K562 (cell line): ENCODE data around the gene TEX48. TPM values are rescaled to one million over a fixed set of nuclear protein-coding genes. Genes with fewer than 3 reads are reported as not detected.

Experiments used
- ATAC-seq: fragments of 200-7000 bp; cut with Tn5 transposase; 3 replicates; pipeline ENCODE4 v1.9.1; 2020; ENCODE audit warnings: moderate library complexity
- BruUV-seq: library from RNA; stranded (reverse); fragments of 400-500 nt; replicated peaks from 2 replicates; lab custom pipeline; 2021; lab: Mats Ljungman, UMichigan
- CTCF ChIA-PET: fragments of 300-600 bp; formaldehyde crosslinking; extraction: SDS; loops from one replicate; lab custom pipeline; 2021; ENCODE audit warnings: low intra/inter-chr PET ratio; lab: Yijun Ruan, JAX
- POLR2A ChIA-PET: fragments of 300-600, 350-650 bp; sonication (Branson Sonifier 250); formaldehyde crosslinking; extraction: SDS; loops from one replicate; lab custom pipeline; 2021; ENCODE audit warnings: antibody characterized with exemption, inconsistent platforms; lab: Yijun Ruan, JAX
- DNase-seq, 4 experiments: peaks; one replicate each; pipeline versions ENCODE4 v3.0.0 to v3.0.0-alpha.2; 2011 to 2018; ENCODE audit warnings: low spot score in 3 of 4, mixed read lengths in 3 of 4; ENCODE audit errors: extremely low read depth in 1 of 4
- FAIRE-seq: peaks from 2 replicates; lab custom pipeline; 2011; peaks lifted over from hg19 to GRCh38; lab: Jason Lieb, UNC
- H2AFZ ChIP-seq: 2 replicates; pipeline ENCODE4 v1.6.0; 2011; ENCODE audit warnings: low read depth, low read length, control low read depth, inconsistent platforms
- H3K27ac ChIP-seq: fragments of 200-600 bp; 3 replicates; pipeline ENCODE4 v1.8.0; 2011; ENCODE audit warnings: low read depth, mild to moderate bottlenecking, control low read depth, inconsistent platforms, low read length, moderate library complexity, mixed read lengths; ENCODE audit errors: extremely low read depth
- H3K27me3 ChIP-seq, 2 experiments: fragments of 300-600 bp in 1 of 2; 2 replicates in 1 of 2; 3 replicates in 1 of 2; pipeline versions ENCODE4 v1.6.0 to v1.8.0; 2011; ENCODE audit warnings: inconsistent platforms in 2 of 2, low read length in 2 of 2, mild to moderate bottlenecking in 1 of 2, mixed read lengths in 1 of 2, moderate library complexity in 1 of 2; ENCODE audit not compliant: control insufficient read depth in 2 of 2, insufficient read depth in 2 of 2
- H3K36me3 ChIP-seq: fragments of 300-600 bp; 3 replicates; pipeline ENCODE4 v1.8.0; 2011; ENCODE audit warnings: mild to moderate bottlenecking, low read length, inconsistent platforms; ENCODE audit not compliant: control insufficient read depth, insufficient read depth
- H3K4me1 ChIP-seq, 2 experiments: fragments of 200-600 bp in 1 of 2; replicated peaks in 1 of 2; 2 replicates in 1 of 2; 3 replicates in 1 of 2; pipeline versions ENCODE4 v1.5.1 to v1.8.0; 2011; ENCODE audit warnings: inconsistent platforms in 2 of 2, low read length in 2 of 2, mild to moderate bottlenecking in 1 of 2, mixed read lengths in 1 of 2, moderate library complexity in 1 of 2; ENCODE audit not compliant: control insufficient read depth in 2 of 2, insufficient read depth in 2 of 2
- H3K4me2 ChIP-seq: 2 replicates; pipeline ENCODE4 v1.6.1; 2011; ENCODE audit warnings: low read length, control low read depth, inconsistent platforms, mixed read lengths; ENCODE audit not compliant: insufficient read depth
- H3K4me3 ChIP-seq: fragments of 200-600 bp; sonication (generic), shearing (Covaris generic); 2 replicates; pipeline ENCODE4 v1.5.1; 2016; ENCODE audit warnings: control low read depth, inconsistent platforms
- H3K79me2 ChIP-seq: fragments of 200-600 bp; 3 replicates; pipeline ENCODE4 v1.8.0; 2011; ENCODE audit warnings: low read length, inconsistent platforms; ENCODE audit not compliant: control insufficient read depth, insufficient read depth
- H3K9ac ChIP-seq, 2 experiments: 2 replicates each; pipeline versions ENCODE4 v1.6.0 to v1.6.1; 2011; ENCODE audit warnings: low read depth in 2 of 2, low read length in 2 of 2, control low read depth in 1 of 2, inconsistent platforms in 1 of 2, mild to moderate bottlenecking in 1 of 2, mixed read lengths in 1 of 2; ENCODE audit not compliant: insufficient read depth in 1 of 2
- H3K9me1 ChIP-seq: one replicate; pipeline ENCODE4 v1.6.0; 2011; ENCODE audit warnings: inconsistent platforms, mild to moderate bottlenecking, low read length, moderate library complexity; ENCODE audit not compliant: control insufficient read depth, insufficient read depth
- H3K9me3 ChIP-seq: replicated peaks from 2 replicates; pipeline ENCODE4 v1.5.1; 2011; ENCODE audit warnings: low read depth, low read length, inconsistent platforms; ENCODE audit not compliant: control insufficient read depth, insufficient read depth
- H4K20me1 ChIP-seq: replicated peaks from 2 replicates; pipeline ENCODE4 v1.6.1; 2011; ENCODE audit warnings: low read length, inconsistent platforms, mixed read lengths; ENCODE audit not compliant: control insufficient read depth, insufficient read depth
- MEF2D ChIP-seq: conservative IDR thresholded peaks from 2 replicates; pipeline ENCODE4 v1.6.1; 2016; ENCODE audit warnings: low read depth, missing genetic modification characterization, missing compliant biosample characterization
- MLLT1 ChIP-seq, 2 experiments: fragments of 450-650 bp; IDR thresholded peaks; 2 replicates each; pipeline ENCODE4 v1.6.1; 2016
- SREBF2 ChIP-seq: sonication (generic); formaldehyde crosslinking; IDR thresholded peaks from 2 replicates; pipeline ENCODE4 v1.4.0; 2020; ENCODE audit warnings: mild to moderate bottlenecking, missing genetic modification reagents
- SRSF1 ChIP-seq: fragments of 200-400 bp; formaldehyde crosslinking; IDR thresholded peaks from 2 replicates; pipeline ENCODE4 v1.6.1; 2017; ENCODE audit warnings: mild to moderate bottlenecking, low read depth, low read length, moderate library complexity
- WGBS: fragments of 100-300 bp; shearing (Covaris generic); methylation state at CpG from one replicate; pipeline ENCODE4 v1.1.6; 2016; ENCODE audit warnings: low coverage, mixed read lengths; ENCODE audit not compliant: insufficient coverage; ENCODE audit errors: missing lambda C conversion rate; 5-methylcytosine and 5-hydroxymethylcytosine counted together
- in situ Hi-C: fragments of 300-500 bp; cut with MboI; formaldehyde crosslinking; loops from 4 replicates; pipeline ENCODE4 v1.15.0; 2018; ENCODE audit warnings: inconsistent platforms, mixed read lengths
- intact Hi-C: fragments of 100-400 bp; cut with micrococcal nuclease; formaldehyde crosslinking; loops from 2 replicates; pipeline ENCODE4 v1.14.2; 2022
- polyA plus RNA-seq, 8 experiments: library from polyadenylated mRNA; depleted of rRNA in 4 of 8; stranded (reverse) in 5 of 8; unstranded in 3 of 8; fragments of >200 nt; fragmentation: Nextera tagmentation in 2 of 8; fragmentation: Illumina TruSeq in 1 of 8; extraction: Ambion mirVana in 2 of 8; extraction: Trizol in 1 of 8; gene quantifications; 2 replicates each; pipeline versions ENCODE4 v1.2.1 to v1.2.3, GENCODE V29; 2011 to 2014; ENCODE audit warnings: inconsistent platforms in 1 of 8, missing spikeins in 1 of 8
- total RNA-seq, 7 experiments: library from RNA; depleted of rRNA in 6 of 7; stranded (reverse); fragments of >200 nt in 6 of 7; fragmentation: Illumina TruSeq in 2 of 7; extraction: Trizol in 2 of 7; gene quantifications; 2 replicates each; pipeline versions ENCODE4 v1.2.1 to v1.2.3, GENCODE V29; 2011 to 2021; ENCODE audit warnings: low replicate concordance in 1 of 7

Gene TEX48
- total and polyA plus RNA-seq, 9 of the 15 experiments (the other 6 are each of a cell fraction or from before 2014, with no cell fraction given): not detected

GRCh38 chr9:114676901-114677300 is 5.1 kb downstream of the TEX48 start:
- H3K4me2 ChIP-seq: no peak overlapping the region
- no peak overlapping the region for H3K4me3 ChIP-seq
- BruUV-seq: no TSS peak
- no peak overlapping the region for H2AFZ ChIP-seq
- no peaks in the 10 kb centered on the region for H3K9me3 ChIP-seq
- FAIRE-seq (no peak), ATAC-seq (no peak), DNase-seq (no peak)
- H3K27ac ChIP-seq: no peak overlapping the region
- no peaks in the 10 kb centered on the region for H3K9me1 ChIP-seq
- no peak for TF ChIP-seq SRSF1
- no peak for TF ChIP-seq SREBF2
- TF ChIP-seq MLLT1 (IDR thresholded peaks at IDR 0.05): peak in 1 of 2 experiments; percentile 48; a peak in 1 of 4 replicates
- no peak for TF ChIP-seq MEF2D (tag)
- in situ Hi-C loops: no loop called here
- peaks cover 4% of the 10 kb centered on the region in 2 experiments; a peak in 3 of 5 replicates for H3K27me3 ChIP-seq
- ChIA-PET CTCF (no interaction called here), POLR2A (interaction anchor here (0.7 to 1.0 kb wide), 4 partner anchors 9 to 337 kb away, joined by 3 to 4 read pairs (median 4); no protein-coding TSS in a partner anchor)
- no peak overlapping the region for H3K9ac ChIP-seq
- peaks cover 0 to 3% of the 10 kb centered on the region in 2 experiments; a peak in 1 of 5 replicates for H3K4me1 ChIP-seq
- H3K79me2 ChIP-seq: no peaks in the 10 kb centered on the region
- H4K20me1 ChIP-seq: no peaks in the 10 kb centered on the region
- intact Hi-C loops: no loop called here
- no peaks in the 10 kb centered on the region for H3K36me3 ChIP-seq
- 18% methylated on average over 4 of the region's 4 CpGs for WGBS
